Effector memory CD4-positive, alpha-beta T cell (primary cell): ENCODE results near the gene HOXD4.

Experiments used
- DNase-seq, 3 donors: peaks; one replicate each; pipeline ENCODE4 v3.0.0-alpha.2; 2020
- H3K27ac ChIP-seq: 2 replicates; pipeline ENCODE4 v1.7.0; 2013; ENCODE audit warnings: mild to moderate bottlenecking, low read length, moderate library complexity; ENCODE audit not compliant: insufficient read depth, poor library complexity, severe bottlenecking
- H3K27me3 ChIP-seq: replicated peaks from 2 replicates; pipeline ENCODE4 v1.7.0; 2013; ENCODE audit warnings: mild to moderate bottlenecking, low read length; ENCODE audit not compliant: insufficient read depth, control insufficient read depth, poor library complexity, severe bottlenecking
- H3K36me3 ChIP-seq: 2 replicates; pipeline ENCODE4 v1.7.0; 2013; ENCODE audit warnings: mild to moderate bottlenecking, low read length, moderate library complexity; ENCODE audit not compliant: control insufficient read depth, insufficient read depth
- H3K4me1 ChIP-seq: 2 replicates; pipeline ENCODE4 v1.7.0; 2013; ENCODE audit warnings: low read length, mild to moderate bottlenecking; ENCODE audit not compliant: control insufficient read depth, insufficient read depth, poor library complexity, severe bottlenecking
- H3K4me3 ChIP-seq: 2 replicates; pipeline ENCODE4 v1.7.0; 2013; ENCODE audit warnings: low read length, low read depth, mild to moderate bottlenecking; ENCODE audit not compliant: insufficient read depth, poor library complexity, severe bottlenecking
- H3K9me3 ChIP-seq: 2 replicates; pipeline ENCODE4 v1.7.0; 2013; ENCODE audit warnings: mild to moderate bottlenecking, low read length, moderate library complexity; ENCODE audit not compliant: control insufficient read depth

Gene HOXD4

GRCh38 chr2:176128172-176128981 lies 23.0 kb upstream of the HOXD4 start:
- DNase-seq = no peak
- Histone ChIP-seq H3K27me3 (peaks cover 93% of the 10 kb centered on the region), H3K4me3 (no peak overlapping the region), H3K27ac (no peak overlapping the region), H3K9me3 (no peaks in the 10 kb centered on the region), H3K36me3 (no peaks in the 10 kb centered on the region), H3K4me1 (peaks cover 20% of the 10 kb centered on the region)

- peak within 1 kb of the TSS; percentile 32 for H3K4me3 ChIP-seq
- no peaks in the 10 kb centered on the region for H3K9me3 ChIP-seq
- DNase-seq = no peak
- no peaks in the 10 kb centered on the region for H3K36me3 ChIP-seq
- H3K4me1 ChIP-seq = peaks cover 19% of the 10 kb centered on the region
- no peak within 1 kb of the TSS for H3K27ac ChIP-seq
- peaks cover 89% of the 10 kb centered on the region for H3K27me3 ChIP-seq
These were observed 22.2 kb upstream of the HOXD4 start, which contains the start of gene HOXD8 for GRCh38 chr2:176128982-176129796. Gene HOXD8 (plus strand): TSS chr2:176129705. CDS start chr2:176130367, 662 bp downstream.

GRCh38 chr2:176129813-176130146 lies 21.6 kb upstream of the HOXD4 start:
- DNase-seq = no peak
- Histone ChIP-seq H3K36me3 (no peaks in the 10 kb centered on the region), H3K9me3 (no peaks in the 10 kb centered on the region), H3K27me3 (peaks cover 89% of the 10 kb centered on the region), H3K4me1 (peaks cover 19% of the 10 kb centered on the region), H3K4me3 (no peak overlapping the region), H3K27ac (no peak overlapping the region)

- Histone ChIP-seq H3K4me1 (peaks cover 19% of the 10 kb centered on the region), H3K9me3 (no peaks in the 10 kb centered on the region), H3K27me3 (peaks cover 89% of the 10 kb centered on the region), H3K36me3 (no peaks in the 10 kb centered on the region), H3K4me3 (peak overlapping the region; percentile 32), H3K27ac (no peak overlapping the region)
- no peak for DNase-seq
These were observed 21.0 kb upstream of the HOXD4 start for GRCh38 chr2:176130147-176130956.

GRCh38 chr2:176130957-176131847 lies 20.1 kb upstream of the HOXD4 start:
- peaks cover 91% of the 10 kb centered on the region for H3K27me3 ChIP-seq
- peaks cover 22% of the 10 kb centered on the region for H3K4me1 ChIP-seq
- no peaks in the 10 kb centered on the region for H3K9me3 ChIP-seq
- DNase-seq = no peak
- no peak overlapping the region for H3K27ac ChIP-seq
- peak overlapping the region; percentile 32 for H3K4me3 ChIP-seq
- no peaks in the 10 kb centered on the region for H3K36me3 ChIP-seq

- no peak for DNase-seq
- Histone ChIP-seq H3K4me1 (peaks cover 28% of the 10 kb centered on the region), H3K9me3 (no peaks in the 10 kb centered on the region), H3K27ac (no peak overlapping the region), H3K27me3 (peaks cover 92% of the 10 kb centered on the region), H3K4me3 (peak overlapping the region; percentile 51), H3K36me3 (no peaks in the 10 kb centered on the region)
These were observed 19.5 kb upstream of the HOXD4 start for GRCh38 chr2:176131848-176132158.

GRCh38 chr2:176132205-176133171 lies 18.9 kb upstream of the HOXD4 start:
- Histone ChIP-seq H3K27me3 (peaks cover 92% of the 10 kb centered on the region), H3K4me3 (peak overlapping the region; percentile 51), H3K9me3 (no peaks in the 10 kb centered on the region), H3K27ac (no peak overlapping the region), H3K4me1 (peaks cover 28% of the 10 kb centered on the region), H3K36me3 (no peaks in the 10 kb centered on the region)
- DNase-seq = no peak

GRCh38 chr2:176133389-176133788 lies 18.0 kb upstream of the HOXD4 start:
- Histone ChIP-seq H3K27me3 (peaks cover 90% of the 10 kb centered on the region), H3K36me3 (no peaks in the 10 kb centered on the region), H3K9me3 (no peaks in the 10 kb centered on the region), H3K4me1 (peaks cover 28% of the 10 kb centered on the region), H3K4me3 (no peak overlapping the region), H3K27ac (no peak overlapping the region)
- DNase-seq = no peak
